ENCODE results near the gene CDK14.

Gene CDK14

DNA sequence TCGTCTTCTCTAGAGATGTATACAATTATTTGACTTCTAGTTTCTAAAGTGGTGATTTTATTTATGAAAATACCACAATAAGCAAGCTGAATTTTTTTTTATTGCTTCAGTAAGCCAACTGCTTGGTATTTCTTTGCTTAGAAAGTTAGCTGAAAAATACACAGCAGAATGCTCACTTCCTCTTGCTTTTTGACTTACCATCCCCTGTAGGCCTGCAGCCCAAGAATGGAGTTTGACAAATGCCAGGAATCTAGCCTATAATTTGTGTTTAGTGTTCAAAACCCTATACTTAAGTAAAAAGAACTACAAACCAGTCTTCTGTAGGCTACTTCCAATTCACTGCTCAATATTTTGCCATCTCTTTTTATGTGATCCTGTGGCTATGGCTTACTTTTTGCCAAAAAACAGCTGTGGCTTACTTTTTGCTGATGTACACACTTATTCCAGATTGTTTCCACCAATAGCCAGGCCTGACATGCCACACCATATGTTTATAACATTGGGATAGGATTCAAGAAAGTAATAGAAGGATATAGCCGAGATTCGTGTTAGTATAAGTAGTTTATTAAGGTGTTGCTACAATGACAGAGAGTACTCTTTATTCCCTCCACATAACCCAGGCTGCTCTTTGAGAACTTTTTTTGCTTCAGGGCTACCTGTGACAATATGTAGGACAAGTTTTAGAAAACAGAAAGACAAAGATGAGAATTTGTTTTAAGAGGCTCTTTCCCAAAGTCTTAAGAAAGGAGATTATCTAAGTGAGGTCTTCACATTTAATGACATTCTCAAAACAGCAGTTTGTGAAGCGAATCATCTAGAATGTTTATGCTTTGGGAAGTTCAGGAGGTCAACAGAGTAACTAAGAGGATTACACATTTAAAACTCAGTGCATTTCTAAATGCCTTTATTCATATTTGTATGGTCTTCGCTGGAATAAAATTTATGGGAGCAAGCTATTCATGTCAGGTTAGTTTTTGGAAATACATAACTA, 404.2 kb downstream of the CDK14 start:
- H3K4me3 ChIP-seq (ENCODE audit: low read depth, low read length) = no peak overlapping the region
- H3K9me3 ChIP-seq (ENCODE audit: control insufficient read depth, insufficient read depth, low read length) = no peaks in the 10 kb centered on the region
- H3K27me3 ChIP-seq (ENCODE audit: control insufficient read depth, insufficient read depth, low read length) = no peaks in the 10 kb centered on the region
- peaks cover 9% of the 10 kb centered on the region; the same call in 1 of the 2 replicates for H3K4me1 ChIP-seq (ENCODE audit: control insufficient read depth, insufficient read depth, low read length)
- H3K36me3 ChIP-seq (ENCODE audit: control insufficient read depth, insufficient read depth, low read length) = no peaks in the 10 kb centered on the region
- peak overlapping the region; percentile 35 for H3K27ac ChIP-seq (ENCODE audit: low read depth, low read length)
- H3K9ac ChIP-seq (ENCODE audit: low read depth, low read length) = no peak overlapping the region

DNA sequence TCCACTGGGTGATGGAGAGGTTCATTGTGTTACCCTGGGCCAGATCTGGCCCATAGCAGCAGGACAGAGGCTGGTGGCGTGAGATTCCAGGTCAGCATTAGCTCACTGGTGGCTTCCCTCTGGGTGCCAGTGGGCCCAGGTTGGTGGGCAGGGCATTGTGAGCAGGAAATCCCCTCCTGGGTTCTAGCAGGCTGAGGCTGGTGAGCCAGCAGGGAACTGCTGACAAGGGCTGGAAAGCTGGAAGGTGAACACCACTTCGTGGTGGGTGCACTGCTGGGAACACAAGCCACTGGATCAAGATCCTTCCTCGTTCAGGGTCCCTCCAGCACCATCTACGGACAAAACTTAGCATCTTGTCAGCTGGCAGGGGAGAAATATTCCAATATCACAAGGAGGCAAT, 408.9 kb downstream of the CDK14 start:
- Histone ChIP-seq H3K27me3 (ENCODE audit: control insufficient read depth, insufficient read depth, low read length) (no peaks in the 10 kb centered on the region), H3K9me3 (ENCODE audit: control insufficient read depth, insufficient read depth, low read length) (no peaks in the 10 kb centered on the region), H3K36me3 (ENCODE audit: control insufficient read depth, insufficient read depth, low read length) (no peaks in the 10 kb centered on the region), H3K4me1 (ENCODE audit: control insufficient read depth, insufficient read depth, low read length) (peaks cover 9% of the 10 kb centered on the region; the same call in 1 of the 2 replicates), H3K9ac (ENCODE audit: low read depth, low read length) (no peak overlapping the region), H3K4me3 (ENCODE audit: low read depth, low read length) (no peak overlapping the region), H3K27ac (ENCODE audit: low read depth, low read length) (no peak overlapping the region)

DNA sequence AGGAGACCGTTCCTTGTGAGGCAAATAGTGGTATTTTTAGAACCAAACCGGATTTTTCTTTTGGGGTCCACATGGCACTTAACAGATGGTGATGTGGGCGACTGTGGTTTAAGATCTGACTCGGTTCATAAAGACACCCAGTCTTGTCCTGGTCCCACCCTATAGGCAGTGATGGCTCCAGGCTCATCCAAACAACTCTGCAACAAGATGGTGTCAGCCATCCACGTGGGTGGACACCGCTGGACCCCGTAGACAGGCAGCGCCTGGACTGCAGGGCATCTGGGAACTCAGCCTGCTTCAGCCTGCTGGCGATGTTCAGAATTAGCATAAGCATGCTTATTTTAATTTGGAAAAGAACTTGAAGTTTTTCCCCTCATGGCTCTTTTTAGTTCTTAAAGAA, 409.7 kb downstream of the CDK14 start:
- Histone ChIP-seq H3K27ac (ENCODE audit: low read depth, low read length) (no peak overlapping the region), H3K36me3 (ENCODE audit: control insufficient read depth, insufficient read depth, low read length) (no peaks in the 10 kb centered on the region), H3K9ac (ENCODE audit: low read depth, low read length) (no peak overlapping the region), H3K9me3 (ENCODE audit: control insufficient read depth, insufficient read depth, low read length) (no peaks in the 10 kb centered on the region), H3K27me3 (ENCODE audit: control insufficient read depth, insufficient read depth, low read length) (no peaks in the 10 kb centered on the region), H3K4me3 (ENCODE audit: low read depth, low read length) (no peak overlapping the region), H3K4me1 (ENCODE audit: control insufficient read depth, insufficient read depth, low read length) (peaks cover 6% of the 10 kb centered on the region; the same call in 1 of the 2 replicates)

GRCh38 chr7:91007371-91007770, 411.2 kb downstream of the CDK14 start:
- Histone ChIP-seq H3K9me3 (ENCODE audit: control insufficient read depth, insufficient read depth, low read length) (no peaks in the 10 kb centered on the region), H3K36me3 (ENCODE audit: control insufficient read depth, insufficient read depth, low read length) (no peaks in the 10 kb centered on the region), H3K27ac (ENCODE audit: low read depth, low read length) (no peak overlapping the region), H3K4me1 (ENCODE audit: control insufficient read depth, insufficient read depth, low read length) (no peaks in the 10 kb centered on the region; the same call in 1 of the 2 replicates), H3K4me3 (ENCODE audit: low read depth, low read length) (no peak overlapping the region), H3K9ac (ENCODE audit: low read depth, low read length) (no peak overlapping the region), H3K27me3 (ENCODE audit: control insufficient read depth, insufficient read depth, low read length) (no peaks in the 10 kb centered on the region)

DNA sequence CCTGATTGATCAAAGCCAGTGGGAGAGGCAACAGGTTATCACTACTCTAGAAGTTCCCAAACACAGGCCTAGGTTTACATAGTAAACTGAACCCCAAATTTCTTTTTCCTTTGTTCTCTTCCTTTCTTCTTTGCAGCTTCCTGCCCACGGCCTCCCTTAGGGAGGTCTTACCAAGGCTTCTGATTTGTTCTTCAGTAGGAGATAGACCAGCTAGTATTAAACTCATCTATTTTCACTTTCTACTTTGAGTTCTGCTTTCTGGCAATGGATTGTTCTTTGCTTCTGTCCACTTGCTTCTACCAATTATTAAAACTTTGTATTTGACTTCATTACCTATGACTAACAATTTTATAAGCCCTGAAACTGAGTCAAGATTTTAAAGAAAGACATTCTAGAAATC, 417.0 kb downstream of the CDK14 start:
- Histone ChIP-seq H3K4me1 (ENCODE audit: control insufficient read depth, insufficient read depth, low read length) (peaks cover 8% of the 10 kb centered on the region), H3K4me3 (ENCODE audit: low read depth, low read length) (no peak overlapping the region), H3K9ac (ENCODE audit: low read depth, low read length) (no peak overlapping the region), H3K36me3 (ENCODE audit: control insufficient read depth, insufficient read depth, low read length) (no peaks in the 10 kb centered on the region), H3K9me3 (ENCODE audit: control insufficient read depth, insufficient read depth, low read length) (no peaks in the 10 kb centered on the region), H3K27ac (ENCODE audit: low read depth, low read length) (no peak overlapping the region), H3K27me3 (ENCODE audit: control insufficient read depth, insufficient read depth, low read length) (no peaks in the 10 kb centered on the region)

GRCh38 chr7:91019686-91020385, 423.7 kb downstream of the CDK14 start:
- no peaks in the 10 kb centered on the region for H3K27me3 ChIP-seq (ENCODE audit: control insufficient read depth, insufficient read depth, low read length)

GRCh38 chr7:91020636-91021385, 424.7 kb downstream of the CDK14 start:
- H3K27me3 ChIP-seq (ENCODE audit: control insufficient read depth, insufficient read depth, low read length) = no peaks in the 10 kb centered on the region
- H3K4me3 ChIP-seq (ENCODE audit: low read depth, low read length) = no peak overlapping the region
- H3K4me1 ChIP-seq (ENCODE audit: control insufficient read depth, insufficient read depth, low read length) = no peaks in the 10 kb centered on the region
- no peaks in the 10 kb centered on the region for H3K9me3 ChIP-seq (ENCODE audit: control insufficient read depth, insufficient read depth, low read length)
- H3K36me3 ChIP-seq (ENCODE audit: control insufficient read depth, insufficient read depth, low read length) = no peaks in the 10 kb centered on the region
- H3K9ac ChIP-seq (ENCODE audit: low read depth, low read length) = no peak overlapping the region
- H3K27ac ChIP-seq (ENCODE audit: low read depth, low read length) = no peak overlapping the region

More at GRCh38 chr7:91019686-91020385, 423.7 kb downstream of the CDK14 start:
- Histone ChIP-seq H3K4me3 (ENCODE audit: low read depth, low read length) (no peak overlapping the region), H3K9ac (ENCODE audit: low read depth, low read length) (no peak overlapping the region), H3K9me3 (ENCODE audit: control insufficient read depth, insufficient read depth, low read length) (no peaks in the 10 kb centered on the region), H3K4me1 (ENCODE audit: control insufficient read depth, insufficient read depth, low read length) (no peaks in the 10 kb centered on the region), H3K36me3 (ENCODE audit: control insufficient read depth, insufficient read depth, low read length) (no peaks in the 10 kb centered on the region), H3K27ac (ENCODE audit: low read depth, low read length) (no peak overlapping the region)

GRCh38 chr7:91021956-91022355, 425.8 kb downstream of the CDK14 start:
- no peak overlapping the region for H3K4me3 ChIP-seq (ENCODE audit: low read depth, low read length)
- H3K27ac ChIP-seq (ENCODE audit: low read depth, low read length) = no peak overlapping the region
- no peaks in the 10 kb centered on the region for H3K36me3 ChIP-seq (ENCODE audit: control insufficient read depth, insufficient read depth, low read length)
- no peaks in the 10 kb centered on the region for H3K4me1 ChIP-seq (ENCODE audit: control insufficient read depth, insufficient read depth, low read length)
- no peaks in the 10 kb centered on the region for H3K9me3 ChIP-seq (ENCODE audit: control insufficient read depth, insufficient read depth, low read length)
- H3K27me3 ChIP-seq (ENCODE audit: control insufficient read depth, insufficient read depth, low read length) = no peaks in the 10 kb centered on the region
- H3K9ac ChIP-seq (ENCODE audit: low read depth, low read length) = no peak overlapping the region

DNA sequence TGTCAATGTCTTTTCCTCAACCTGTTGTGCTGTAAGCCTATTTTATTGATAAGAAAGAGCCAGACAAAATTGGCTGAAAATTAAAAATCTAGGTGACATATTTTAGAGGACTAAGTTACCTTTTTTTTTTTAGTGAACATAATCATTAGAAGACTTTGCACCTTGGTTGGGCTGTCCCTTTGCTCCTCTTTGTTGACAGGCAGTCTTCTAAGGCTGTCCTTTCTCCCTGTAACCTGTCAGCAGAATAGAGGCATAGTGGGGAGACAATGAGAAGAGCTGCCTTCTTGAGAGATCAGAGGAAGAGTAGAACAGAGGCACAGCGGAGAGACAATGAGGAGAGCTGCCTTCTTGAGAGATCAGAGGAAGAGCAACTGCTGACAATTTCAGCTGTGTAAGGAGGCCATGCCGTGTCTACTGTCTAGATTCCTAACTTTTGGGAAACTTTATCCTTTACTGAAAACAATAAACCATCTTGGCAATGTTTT, 429.8 kb downstream of the CDK14 start:
- Histone ChIP-seq H3K27ac (ENCODE audit: low read depth, low read length) (no peak overlapping the region), H3K4me3 (ENCODE audit: low read depth, low read length) (no peak overlapping the region), H3K9ac (ENCODE audit: low read depth, low read length) (no peak overlapping the region), H3K4me1 (ENCODE audit: control insufficient read depth, insufficient read depth, low read length) (peaks cover 13% of the 10 kb centered on the region), H3K27me3 (ENCODE audit: control insufficient read depth, insufficient read depth, low read length) (no peaks in the 10 kb centered on the region), H3K9me3 (ENCODE audit: control insufficient read depth, insufficient read depth, low read length) (no peaks in the 10 kb centered on the region), H3K36me3 (ENCODE audit: control insufficient read depth, insufficient read depth, low read length) (no peaks in the 10 kb centered on the region)

GRCh38 chr7:91029688-91030087, 433.6 kb downstream of the CDK14 start:
- H3K4me1 ChIP-seq (ENCODE audit: control insufficient read depth, insufficient read depth, low read length) = peaks cover 44% of the 10 kb centered on the region
- no peak overlapping the region for H3K9ac ChIP-seq (ENCODE audit: low read depth, low read length)

More at GRCh38 chr7:91029688-91030087, 433.6 kb downstream of the CDK14 start:
- Histone ChIP-seq H3K27ac (ENCODE audit: low read depth, low read length) (no peak overlapping the region), H3K9me3 (ENCODE audit: control insufficient read depth, insufficient read depth, low read length) (no peaks in the 10 kb centered on the region), H3K4me3 (ENCODE audit: low read depth, low read length) (no peak overlapping the region), H3K27me3 (ENCODE audit: control insufficient read depth, insufficient read depth, low read length) (no peaks in the 10 kb centered on the region), H3K36me3 (ENCODE audit: control insufficient read depth, insufficient read depth, low read length) (no peaks in the 10 kb centered on the region)

Data from HUES48 (cell line).